PFSK-1 (cell line): ENCODE data around the gene CD55.

ENCODE experiments used
- FOXP2 ChIP-seq: optimal IDR thresholded peaks from 2 replicates; pipeline ENCODE3; 2011; ENCODE audit warnings: borderline replicate concordance, control low read depth, inconsistent platforms; ENCODE audit not compliant: insufficient read depth; ENCODE audit errors: extremely low read length, extremely low read depth
- POLR2AphosphoS5 ChIP-seq: IDR thresholded peaks from 2 replicates; pipeline ENCODE4 v1.6.1; 2012; ENCODE audit warnings: low read depth, mild to moderate bottlenecking, control low read depth, low read length, moderate library complexity
- REST ChIP-seq, 2 experiments: IDR thresholded peaks; 2 replicates each; pipeline versions ENCODE4 v1.6.1 to v1.8.0; 2011 to 2012; ENCODE audit warnings: low read depth in 2 of 2, low read length in 2 of 2, control low read depth in 1 of 2, inconsistent platforms in 1 of 2, mild to moderate bottlenecking in 1 of 2, moderate library complexity in 1 of 2; ENCODE audit not compliant: insufficient read depth in 1 of 2
- SIN3A ChIP-seq: IDR thresholded peaks from 2 replicates; pipeline ENCODE4 v1.6.1; 2012; ENCODE audit warnings: mild to moderate bottlenecking, low read length, moderate library complexity, borderline replicate concordance; ENCODE audit not compliant: insufficient read depth
- TAF1 ChIP-seq: IDR thresholded peaks from 2 replicates; pipeline ENCODE4 v1.6.1; 2012; ENCODE audit warnings: low read length, control low read depth, borderline replicate concordance; ENCODE audit not compliant: insufficient read depth

Gene CD55

GRCh38 chr1:207306023-207306422, 15.5 kb upstream of the CD55 start:
- TF ChIP-seq POLR2AphosphoS5, result no peak

DNA sequence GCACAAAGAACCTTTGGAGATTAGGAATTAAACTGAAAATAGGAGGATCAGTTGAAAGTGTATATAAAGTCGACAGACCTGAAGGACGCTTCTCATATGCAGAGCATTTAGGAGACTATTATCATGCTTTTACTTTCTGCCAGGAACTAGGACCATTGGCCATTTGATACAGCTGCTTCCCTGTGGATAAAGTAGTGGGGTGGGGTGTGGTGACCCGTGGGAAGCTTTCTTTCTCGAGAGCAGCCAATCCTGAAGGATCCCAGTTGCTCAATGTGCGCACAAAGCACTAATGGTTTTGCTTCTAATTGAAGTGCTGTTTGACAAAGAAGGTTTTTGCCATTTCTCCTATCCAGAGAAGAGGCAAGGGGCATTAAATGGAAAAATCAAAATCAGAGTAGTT, 14.9 kb upstream of the CD55 start:
- TF ChIP-seq REST (IDR thresholded peaks at IDR 0.05; ENCODE audit: insufficient read depth in 1 of 2, low read depth in 2 of 2, low read length in 2 of 2), result no peak
- TF ChIP-seq FOXP2, result no peak
- no peak for TF ChIP-seq POLR2AphosphoS5
- no peak for TF ChIP-seq SIN3A
- TF ChIP-seq TAF1, result no peak

- TF ChIP-seq TAF1 (no peak), REST (IDR thresholded peaks at IDR 0.05; ENCODE audit: insufficient read depth in 1 of 2, low read depth in 2 of 2, low read length in 2 of 2) (no peak), POLR2AphosphoS5 (no peak), SIN3A (no peak), FOXP2 (no peak)
Measured at GRCh38 chr1:207308451-207309190, 12.9 kb upstream of the CD55 start.

DNA sequence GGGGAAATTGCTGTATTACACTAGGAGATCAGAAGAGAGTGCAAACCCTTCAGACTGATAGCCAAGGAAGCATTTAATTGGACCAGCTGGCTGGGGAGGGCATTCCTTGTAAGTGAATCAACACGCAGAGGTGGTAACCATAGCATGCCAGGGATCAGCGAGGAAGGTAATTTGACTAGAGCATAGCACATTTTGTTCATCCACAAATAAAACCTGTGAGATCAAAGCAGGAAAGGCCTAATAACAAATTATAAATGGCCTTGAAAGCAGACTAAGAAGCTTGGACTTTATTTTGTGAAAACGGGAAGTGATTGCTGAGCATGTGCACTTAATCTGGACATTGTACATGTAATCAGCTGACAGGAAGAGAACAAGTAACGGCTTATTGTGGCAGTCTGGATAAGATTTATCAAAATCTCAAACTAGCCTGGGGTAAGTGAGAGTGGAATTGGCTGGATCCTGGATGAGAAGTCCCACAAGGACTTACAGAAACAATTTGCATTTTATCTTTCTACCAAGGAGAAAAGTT, 11.7 kb upstream of the CD55 start:
- TF ChIP-seq POLR2AphosphoS5, result no peak
- TF ChIP-seq FOXP2, result no peak
- no peak for TF ChIP-seq SIN3A
- no peak for TF ChIP-seq REST (IDR thresholded peaks at IDR 0.05; ENCODE audit: insufficient read depth in 1 of 2, low read depth in 2 of 2, low read length in 2 of 2)
- TF ChIP-seq TAF1, result no peak

DNA sequence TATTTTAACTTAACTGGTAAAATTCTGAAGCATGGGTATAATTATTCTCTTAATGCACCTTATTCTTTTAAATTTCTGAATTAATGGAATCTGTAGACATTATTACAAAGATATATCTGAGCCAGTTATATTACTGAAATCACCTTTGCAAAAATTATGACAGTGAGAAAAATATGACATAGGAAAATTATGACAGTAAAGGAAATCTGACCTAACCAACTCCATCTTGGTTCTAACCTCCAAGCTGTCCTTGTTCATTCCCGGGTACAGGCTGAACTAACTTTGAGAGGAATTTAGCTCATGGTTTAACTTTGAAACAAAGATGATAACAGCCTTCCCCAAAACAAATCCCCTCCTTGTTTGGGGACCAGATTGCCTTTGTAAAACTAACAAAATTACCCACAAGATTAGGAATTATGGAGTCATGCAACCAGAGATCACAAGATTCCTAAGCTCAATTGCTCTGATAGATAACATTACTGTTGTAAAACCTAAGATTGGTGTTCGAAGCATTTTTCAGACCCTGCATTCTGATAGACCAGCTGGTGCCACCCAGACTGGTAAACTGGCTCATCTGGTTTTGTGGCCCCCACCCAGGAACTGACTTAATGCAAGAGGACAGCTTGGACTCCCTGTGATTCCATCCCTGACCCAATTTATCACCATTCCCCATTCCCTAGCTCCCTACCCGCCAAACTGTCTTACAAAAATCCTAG, 9.4 kb upstream of the CD55 start:
- TF ChIP-seq POLR2AphosphoS5 (no peak), TAF1 (no peak), FOXP2 (no peak), SIN3A (no peak), REST (IDR thresholded peaks at IDR 0.05; ENCODE audit: insufficient read depth in 1 of 2, low read depth in 2 of 2, low read length in 2 of 2) (no peak)
